ENCODE measurements around the gene FAT4. TPM values are rescaled to one million over a fixed set of nuclear protein-coding genes. Genes with fewer than 3 reads are reported as not detected.
A peak's percentile ranks its signal among the peaks of the same experiment; 100 is the strongest.

Gene FAT4
- polyA plus RNA-seq, 1 of the 3 experiments (the other 2 are of a cell fraction), result 6.6 TPM

DNA sequence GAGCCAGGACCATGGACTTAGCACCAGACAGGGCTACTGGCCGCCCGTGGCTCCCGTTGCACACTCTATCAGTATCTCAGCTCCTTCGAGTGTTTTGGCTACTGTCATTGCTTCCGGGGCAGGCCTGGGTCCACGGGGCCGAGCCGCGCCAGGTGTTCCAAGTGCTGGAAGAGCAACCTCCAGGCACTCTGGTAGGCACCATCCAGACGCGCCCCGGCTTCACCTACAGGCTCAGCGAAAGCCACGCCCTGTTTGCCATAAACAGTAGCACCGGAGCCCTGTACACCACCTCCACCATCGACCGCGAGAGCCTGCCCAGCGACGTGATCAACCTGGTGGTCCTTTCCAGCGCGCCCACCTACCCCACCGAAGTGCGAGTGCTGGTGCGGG is 1.6 kb downstream of the FAT4 start (continued):
- TF ChIP-seq, protein P1, sequence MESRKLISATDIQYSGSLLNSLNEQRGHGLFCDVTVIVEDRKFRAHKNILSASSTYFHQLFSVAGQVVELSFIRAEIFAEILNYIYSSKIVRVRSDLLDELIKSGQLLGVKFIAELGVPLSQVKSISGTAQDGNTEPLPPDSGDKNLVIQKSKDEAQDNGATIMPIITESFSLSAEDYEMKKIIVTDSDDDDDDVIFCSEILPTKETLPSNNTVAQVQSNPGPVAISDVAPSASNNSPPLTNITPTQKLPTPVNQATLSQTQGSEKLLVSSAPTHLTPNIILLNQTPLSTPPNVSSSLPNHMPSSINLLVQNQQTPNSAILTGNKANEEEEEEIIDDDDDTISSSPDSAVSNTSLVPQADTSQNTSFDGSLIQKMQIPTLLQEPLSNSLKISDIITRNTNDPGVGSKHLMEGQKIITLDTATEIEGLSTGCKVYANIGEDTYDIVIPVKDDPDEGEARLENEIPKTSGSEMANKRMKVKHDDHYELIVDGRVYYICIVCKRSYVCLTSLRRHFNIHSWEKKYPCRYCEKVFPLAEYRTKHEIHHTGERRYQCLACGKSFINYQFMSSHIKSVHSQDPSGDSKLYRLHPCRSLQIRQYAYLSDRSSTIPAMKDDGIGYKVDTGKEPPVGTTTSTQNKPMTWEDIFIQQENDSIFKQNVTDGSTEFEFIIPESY (IDR thresholded peaks at IDR 0.05; ENCODE audit: borderline replicate concordance, low read depth), result no peak
- TF ChIP-seq, protein P2, sequence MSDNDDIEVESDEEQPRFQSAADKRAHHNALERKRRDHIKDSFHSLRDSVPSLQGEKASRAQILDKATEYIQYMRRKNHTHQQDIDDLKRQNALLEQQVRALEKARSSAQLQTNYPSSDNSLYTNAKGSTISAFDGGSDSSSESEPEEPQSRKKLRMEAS (IDR thresholded peaks at IDR 0.05; ENCODE audit: low read depth), result peak; percentile 20
- no peak for TF ChIP-seq FOSL2 (IDR thresholded peaks at IDR 0.05; ENCODE audit: borderline replicate concordance, low read depth)
- TF ChIP-seq GATA2 (CRISPR knock-in tag; IDR thresholded peaks at IDR 0.05), result no peak

DNA sequence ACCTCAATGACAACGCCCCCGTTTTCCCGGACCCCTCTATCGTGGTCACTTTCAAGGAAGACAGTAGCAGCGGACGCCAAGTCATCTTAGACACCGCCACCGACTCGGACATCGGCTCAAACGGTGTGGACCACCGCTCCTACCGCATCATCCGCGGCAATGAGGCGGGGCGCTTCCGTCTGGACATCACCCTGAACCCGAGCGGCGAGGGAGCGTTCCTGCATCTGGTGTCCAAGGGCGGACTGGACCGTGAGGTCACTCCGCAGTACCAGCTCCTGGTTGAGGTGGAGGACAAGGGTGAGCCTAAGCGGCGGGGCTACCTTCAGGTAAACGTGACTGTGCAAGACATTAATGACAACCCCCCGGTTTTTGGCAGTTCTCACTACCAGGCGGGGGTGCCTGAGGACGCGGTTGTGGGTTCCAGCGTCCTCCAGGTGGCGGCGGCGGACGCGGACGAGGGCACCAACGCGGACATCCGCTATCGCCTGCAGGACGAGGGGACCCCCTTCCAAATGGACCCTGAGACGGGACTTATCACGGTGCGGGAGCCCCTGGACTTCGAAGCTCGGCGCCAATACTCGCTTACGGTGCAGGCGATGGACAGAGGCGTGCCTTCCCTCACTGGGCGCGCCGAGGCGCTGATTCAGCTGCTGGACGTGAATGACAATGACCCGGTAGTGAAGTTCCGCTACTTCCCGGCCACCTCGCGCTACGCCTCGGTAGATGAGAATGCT is 2.2 kb downstream of the FAT4 start:
- Histone ChIP-seq H3K4me3 (ENCODE audit: low read depth in 2 of 2, low read length in 1 of 2) (peak overlapping the region; percentile 93 to 100), H3K9me2 (no peaks in the 10 kb centered on the region), H3K36me3 (replicated peaks in 1 of 2; ENCODE audit: control insufficient read depth in 1 of 2, insufficient read depth in 2 of 2, low read length in 1 of 2) (peaks cover 9 to 29% of the 10 kb centered on the region in 2 experiments), H3F3A (replicated peaks; ENCODE audit: insufficient read depth) (peaks cover 22% of the 10 kb centered on the region), H3K4me2 (peak overlapping the region; percentile 91), H2AFZ (ENCODE audit: low read depth) (peak overlapping the region; percentile 62; the same call in 1 of the 2 replicates), H3K4me1 (ENCODE audit: control insufficient read depth in 1 of 2, insufficient read depth in 2 of 2, low read depth in 1 of 2, low read length in 1 of 2) (peaks cover 5 to 28% of the 10 kb centered on the region in 2 experiments; a peak in 3 of 4 replicates), H3K9me3 (no peaks in the 10 kb centered on the region), H3K27me3 (ENCODE audit: insufficient read depth) (no peaks in the 10 kb centered on the region), H4K20me1 (ENCODE audit: insufficient read depth) (peaks cover 6% of the 10 kb centered on the region; the same call in 1 of the 2 replicates), H3K27ac (ENCODE audit: low read depth in 2 of 2, low read length in 1 of 2) (peak overlapping the region; percentile 47 to 84; a peak in 3 of 4 replicates), H3K79me2 (ENCODE audit: insufficient read depth) (peaks cover 58% of the 10 kb centered on the region), H3K9ac (peak overlapping the region; percentile 89)
- POLR2A ChIA-PET, result no interaction called here
- WGBS (ENCODE audit: low lambda C conversion rate), result under 1% methylated on average over 20 of the region's 66 CpGs
- DNase-seq, result peak; percentile 66
- CTCF ChIA-PET, result interaction anchor here (0.8 to 2.6 kb wide), 10 partner anchors 9 to 1287 kb away, joined by 3 to 10 read pairs (median 4); no protein-coding TSS in a partner anchor
- TF ChIP-seq GABPA (IDR thresholded peaks at IDR 0.05; ENCODE audit: low read depth) (peak; percentile 73), NFIC (IDR thresholded peaks at IDR 0.05; ENCODE audit: borderline replicate concordance) (no peak), ELF1 (IDR thresholded peaks at IDR 0.05) (peak; percentile 18; the same call in 1 of the 2 replicates), RCOR1 (IDR thresholded peaks at IDR 0.05; ENCODE audit: low read length) (no peak), MXI1 (IDR thresholded peaks at IDR 0.05; ENCODE audit: low read depth, low read length) (0 out of 2 replicates have a peak, but pooled peaks have one; percentile 30), TAF1 (IDR thresholded peaks at IDR 0.05; ENCODE audit: borderline replicate concordance, low read depth, low read length) (no peak; the same call in 1 of the 2 replicates), SMC3 (IDR thresholded peaks at IDR 0.05; ENCODE audit: low read depth, low read length) (peak; percentile 40), RAD21 (IDR thresholded peaks at IDR 0.05; ENCODE audit: low read length) (peak; percentile 48)
- TF ChIP-seq, protein P2 (IDR thresholded peaks at IDR 0.05; ENCODE audit: low read depth), result peak; percentile 78
- TF ChIP-seq, protein P3, sequence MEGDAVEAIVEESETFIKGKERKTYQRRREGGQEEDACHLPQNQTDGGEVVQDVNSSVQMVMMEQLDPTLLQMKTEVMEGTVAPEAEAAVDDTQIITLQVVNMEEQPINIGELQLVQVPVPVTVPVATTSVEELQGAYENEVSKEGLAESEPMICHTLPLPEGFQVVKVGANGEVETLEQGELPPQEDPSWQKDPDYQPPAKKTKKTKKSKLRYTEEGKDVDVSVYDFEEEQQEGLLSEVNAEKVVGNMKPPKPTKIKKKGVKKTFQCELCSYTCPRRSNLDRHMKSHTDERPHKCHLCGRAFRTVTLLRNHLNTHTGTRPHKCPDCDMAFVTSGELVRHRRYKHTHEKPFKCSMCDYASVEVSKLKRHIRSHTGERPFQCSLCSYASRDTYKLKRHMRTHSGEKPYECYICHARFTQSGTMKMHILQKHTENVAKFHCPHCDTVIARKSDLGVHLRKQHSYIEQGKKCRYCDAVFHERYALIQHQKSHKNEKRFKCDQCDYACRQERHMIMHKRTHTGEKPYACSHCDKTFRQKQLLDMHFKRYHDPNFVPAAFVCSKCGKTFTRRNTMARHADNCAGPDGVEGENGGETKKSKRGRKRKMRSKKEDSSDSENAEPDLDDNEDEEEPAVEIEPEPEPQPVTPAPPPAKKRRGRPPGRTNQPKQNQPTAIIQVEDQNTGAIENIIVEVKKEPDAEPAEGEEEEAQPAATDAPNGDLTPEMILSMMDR (IDR thresholded peaks at IDR 0.05), result peak; percentile 18; the same call in 1 of the 2 replicates

Data from SK-N-SH (cell line).